MM.1S (cell line): ENCODE data around the gene RASA1.
A peak's percentile ranks its signal among the peaks of the same experiment; 100 is the strongest.

ENCODE experiments used
- DNase-seq: peaks from one replicate; pipeline ENCODE4 v3.0.0-alpha.2; 2015
- H2AFZ ChIP-seq: fragments of 300-600 bp; sonication (generic); 2 replicates; pipeline ENCODE4 v1.6.0; 2016; ENCODE audit warnings: antibody characterized with exemption, low read length
- H3F3A ChIP-seq: fragments of 300-600 bp; sonication (generic); 2 replicates; pipeline ENCODE4 v1.6.1; 2016; ENCODE audit warnings: mild to moderate bottlenecking, antibody characterized with exemption, low read length, moderate library complexity, mixed read lengths; ENCODE audit not compliant: insufficient read depth
- H3K27ac ChIP-seq: fragments of 300-600 bp; sonication (generic); 2 replicates; pipeline ENCODE4 v1.5.1; 2016; ENCODE audit warnings: mild to moderate bottlenecking, low read length
- H3K27me3 ChIP-seq: fragments of 300-600 bp; sonication (generic); replicated peaks from 2 replicates; pipeline ENCODE4 v1.6.0; 2016; ENCODE audit warnings: low read length; ENCODE audit not compliant: insufficient read depth
- H3K36me3 ChIP-seq: fragments of 300-600 bp; sonication (generic); replicated peaks from 2 replicates; pipeline ENCODE4 v1.6.1; 2016; ENCODE audit warnings: mild to moderate bottlenecking, low read length, mixed read lengths; ENCODE audit not compliant: insufficient read depth
- H3K4me1 ChIP-seq: fragments of 300-600 bp; sonication (generic); 2 replicates; pipeline ENCODE4 v1.6.1; 2016; ENCODE audit warnings: low read length, mixed read lengths
- H3K4me2 ChIP-seq: fragments of 300-600 bp; sonication (generic); 2 replicates; pipeline ENCODE4 v1.6.0; 2016; ENCODE audit warnings: low read depth, low read length
- H3K4me3 ChIP-seq: fragments of 300-600 bp; sonication (generic); 2 replicates; pipeline ENCODE4 v1.5.1; 2016; ENCODE audit warnings: low read length, mixed read lengths
- H3K79me2 ChIP-seq: fragments of 300-600 bp; sonication (generic); 2 replicates; pipeline ENCODE4 v1.6.1; 2016; ENCODE audit warnings: mixed run types, low read length, mixed read lengths
- H3K9ac ChIP-seq: fragments of 300-600 bp; sonication (generic); 2 replicates; pipeline ENCODE4 v1.6.1; 2016; ENCODE audit warnings: low read length, mixed read lengths
- H3K9me2 ChIP-seq: fragments of 300-600 bp; sonication (generic); replicated peaks from 2 replicates; pipeline ENCODE4 v1.6.1; 2016; ENCODE audit warnings: mild to moderate bottlenecking, low read length, mixed read lengths; ENCODE audit not compliant: insufficient read depth
- H3K9me3 ChIP-seq: fragments of 300-600 bp; sonication (generic); replicated peaks from 2 replicates; pipeline ENCODE4 v1.6.1; 2016; ENCODE audit warnings: mild to moderate bottlenecking, low read length, mixed read lengths; ENCODE audit not compliant: insufficient read depth
- H4K20me1 ChIP-seq: fragments of 300-600 bp; sonication (generic); 2 replicates; pipeline ENCODE4 v1.6.1; 2016; ENCODE audit warnings: mild to moderate bottlenecking, low read length, moderate library complexity, mixed read lengths; ENCODE audit not compliant: insufficient read depth
- CTCF ChIP-seq: fragments of 300-600 bp; sonication (generic); IDR thresholded peaks from 2 replicates; pipeline ENCODE4 v1.5.1; 2016; ENCODE audit warnings: antibody characterized with exemption, low read length, mixed read lengths
- EZH2 ChIP-seq: fragments of 300-600 bp; sonication (generic); optimal IDR thresholded peaks from 2 replicates; pipeline ENCODE3; 2017; ENCODE audit warnings: low read depth, mild to moderate bottlenecking, antibody characterized with exemption, low read length, mixed read lengths
- EZH2phosphoT487 ChIP-seq: fragments of 300-600 bp; sonication (generic); IDR thresholded peaks from 2 replicates; pipeline ENCODE4 v1.6.1; 2018; ENCODE audit warnings: antibody characterized with exemption, low read length

RASA1 gene

GRCh38 chr5:87258507-87258906 is 9.2 kb upstream of the RASA1 start:
- Histone ChIP-seq H3K36me3 (no peaks in the 10 kb centered on the region), H3K4me3 (peak overlapping the region; percentile 43; the same call in 1 of the 2 replicates), H3K9me2 (no peaks in the 10 kb centered on the region), H4K20me1 (no peaks in the 10 kb centered on the region), H3K79me2 (no peaks in the 10 kb centered on the region), H3K9me3 (no peaks in the 10 kb centered on the region), H3K27ac (peak overlapping the region; percentile 33; the same call in 1 of the 2 replicates), H3K4me2 (peak overlapping the region; percentile 71), H3F3A (0 out of 2 replicates have a peak, but pooled peaks cover 5% of the 10 kb centered on the region), H3K9ac (no peak overlapping the region; the same call in 1 of the 2 replicates), H2AFZ (peak overlapping the region; percentile 53; the same call in 1 of the 2 replicates), H3K27me3 (no peaks in the 10 kb centered on the region), H3K4me1 (peaks cover 17% of the 10 kb centered on the region)
- DNase-seq: peak; percentile 67
- TF ChIP-seq EZH2phosphoT487: no peak
- TF ChIP-seq CTCF: no peak
- no peak for TF ChIP-seq EZH2

GRCh38 chr5:87260604-87261192 is 7.0 kb upstream of the RASA1 start:
- no peak for TF ChIP-seq CTCF
- TF ChIP-seq EZH2phosphoT487: no peak
- no peak for TF ChIP-seq EZH2
- Histone ChIP-seq H3K4me1 (peaks cover 9% of the 10 kb centered on the region), H2AFZ (no peak overlapping the region), H3K79me2 (no peaks in the 10 kb centered on the region), H3K4me3 (no peak overlapping the region), H4K20me1 (no peaks in the 10 kb centered on the region), H3K36me3 (no peaks in the 10 kb centered on the region), H3K27ac (no peak overlapping the region), H3K9ac (no peak overlapping the region), H3F3A (0 out of 2 replicates have a peak, but pooled peaks cover 5% of the 10 kb centered on the region), H3K4me2 (no peak overlapping the region), H3K9me3 (no peaks in the 10 kb centered on the region), H3K27me3 (no peaks in the 10 kb centered on the region), H3K9me2 (no peaks in the 10 kb centered on the region)
- DNase-seq: no peak

GRCh38 chr5:87263498-87263897 is 4.2 kb upstream of the RASA1 start:
- no peaks in the 10 kb centered on the region for H3K27me3 ChIP-seq
- peaks cover 4% of the 10 kb centered on the region for H3K4me1 ChIP-seq
- H2AFZ ChIP-seq: no peak overlapping the region
- H4K20me1 ChIP-seq: no peaks in the 10 kb centered on the region
- H3K79me2 ChIP-seq: peaks cover 7% of the 10 kb centered on the region
- no peak overlapping the region for H3K27ac ChIP-seq
- TF ChIP-seq EZH2 (no peak), EZH2phosphoT487 (no peak), CTCF (no peak)
- DNase-seq: no peak
- H3K9me2 ChIP-seq: no peaks in the 10 kb centered on the region
- H3K4me3 ChIP-seq: no peak overlapping the region
- H3K9me3 ChIP-seq: no peaks in the 10 kb centered on the region
- peaks cover 18% of the 10 kb centered on the region for H3F3A ChIP-seq
- H3K9ac ChIP-seq: no peak overlapping the region
- H3K36me3 ChIP-seq: no peaks in the 10 kb centered on the region
- H3K4me2 ChIP-seq: no peak overlapping the region
